HepG2 (cell line): ENCODE data around the gene UBFD1. TPM values are rescaled to one million over a fixed set of nuclear protein-coding genes. Genes with fewer than 3 reads are reported as not detected.

ENCODE experiments used
- ARID4A ChIP-seq: sonication (generic); formaldehyde crosslinking; IDR thresholded peaks from 2 replicates; pipeline ENCODE4 v1.5.0; 2020; ENCODE audit warnings: mild to moderate bottlenecking, missing genetic modification reagents, borderline replicate concordance
- BATF2 ChIP-seq: sonication (generic); formaldehyde crosslinking; IDR thresholded peaks from 2 replicates; pipeline ENCODE4 v1.8.0; 2022; ENCODE audit warnings: mild to moderate bottlenecking, missing genetic modification reagents, moderate library complexity
- BCLAF1 ChIP-seq: fragments of 450-650 bp; IDR thresholded peaks from 2 replicates; pipeline ENCODE4 v1.6.1; 2017; ENCODE audit warnings: mild to moderate bottlenecking
- CHCHD3 ChIP-seq: sonication (generic); formaldehyde crosslinking; IDR thresholded peaks from 2 replicates; pipeline ENCODE4 v1.8.0; 2022; ENCODE audit warnings: mild to moderate bottlenecking, missing genetic modification reagents, moderate library complexity
- JUN ChIP-seq: sonication (generic); formaldehyde crosslinking; IDR thresholded peaks from 2 replicates; pipeline ENCODE4 v1.4.0; 2020; ENCODE audit warnings: mild to moderate bottlenecking, missing genetic modification reagents
- MED8 ChIP-seq: sonication (generic); formaldehyde crosslinking; IDR thresholded peaks from 2 replicates; pipeline ENCODE4 v1.8.1; 2023; ENCODE audit warnings: mild to moderate bottlenecking, missing genetic modification reagents; ENCODE audit not compliant: insufficient replicate concordance
- NBN ChIP-seq: fragments of 450-650 bp; conservative IDR thresholded peaks from 2 replicates; pipeline ENCODE4 v1.6.1; 2017
- PCBP1 ChIP-seq: fragments of 200-400 bp; formaldehyde crosslinking; IDR thresholded peaks from 2 replicates; pipeline ENCODE4 v1.6.1; 2017; ENCODE audit warnings: mild to moderate bottlenecking, low read depth, low read length, borderline replicate concordance
- PLSCR1 ChIP-seq: sonication (generic); formaldehyde crosslinking; IDR thresholded peaks from 2 replicates; pipeline ENCODE4 v1.5.0; 2020; ENCODE audit warnings: missing genetic modification reagents, mild to moderate bottlenecking, borderline replicate concordance
- POLR2AphosphoS2 ChIP-seq: IDR thresholded peaks from 2 replicates; pipeline ENCODE4 v1.6.1; 2011; ENCODE audit warnings: low read depth, low read length, improper control_type of control experiment
- RFX5 ChIP-seq: IDR thresholded peaks from 2 replicates; pipeline ENCODE4 v1.6.1; 2011; ENCODE audit warnings: low read depth, low read length, improper control_type of control experiment
- SMC3 ChIP-seq: IDR thresholded peaks from 2 replicates; pipeline ENCODE4 v1.6.1; 2011; ENCODE audit warnings: low read length, improper control_type of control experiment
- ZNF230 ChIP-seq: sonication (generic); formaldehyde crosslinking; IDR thresholded peaks from 2 replicates; pipeline ENCODE4 v1.4.0; 2020; ENCODE audit warnings: mild to moderate bottlenecking, missing genetic modification reagents
- ZNF510 ChIP-seq: sonication (generic); formaldehyde crosslinking; IDR thresholded peaks from 2 replicates; pipeline ENCODE4 v1.4.0; 2020; ENCODE audit warnings: low read depth, mild to moderate bottlenecking, missing genetic modification reagents
- ZNF652 ChIP-seq: IDR thresholded peaks from 2 replicates; pipeline ENCODE4 v1.6.1; 2016; ENCODE audit warnings: low read depth, borderline replicate concordance
- ZNF7 ChIP-seq: IDR thresholded peaks from 2 replicates; pipeline ENCODE4 v1.6.1; 2016; ENCODE audit warnings: missing biosample characterization, missing genetic modification reagents
- ZNF782 ChIP-seq: sonication (generic); formaldehyde crosslinking; IDR thresholded peaks from 2 replicates; pipeline ENCODE4 v1.4.0; 2020; ENCODE audit warnings: missing genetic modification reagents, mild to moderate bottlenecking, borderline replicate concordance
- polyA plus RNA-seq, 8 experiments: library from polyadenylated mRNA; depleted of rRNA in 3 of 8; stranded (reverse) in 7 of 8; unstranded in 1 of 8; fragments of >200 nt; fragmentation: Illumina TruSeq in 4 of 8; extraction: Trizol in 4 of 8; gene quantifications; 2 replicates each; pipeline versions ENCODE4 v1.2.1 to v1.2.3, GENCODE V29; 2011 to 2016; ENCODE audit warnings: low read depth in 4 of 8, missing spikeins in 1 of 8, mixed read lengths in 1 of 8; ENCODE audit not compliant: insufficient read depth in 1 of 8
- total RNA-seq, 5 experiments: library from RNA; depleted of rRNA; stranded (reverse); fragments of >200 nt; fragmentation: Illumina TruSeq; extraction: Trizol; gene quantifications; 2 replicates each; pipeline ENCODE4 v1.2.3, GENCODE V29; 2016; ENCODE audit warnings: low read depth in 1 of 5

Gene UBFD1
- total and polyA plus RNA-seq, 2 of the 13 experiments (the other 11 are each of a cell fraction or from before 2014, with no cell fraction given), result 100 to 111 TPM

- peak; percentile 64 for TF ChIP-seq ZNF652 (CRISPR knock-in tag)
- TF ChIP-seq ZNF510 (CRISPR knock-in tag), result peak; percentile 22; the same call in 1 of the 2 replicates
- TF ChIP-seq BCLAF1, result no peak
- peak; percentile 91 for TF ChIP-seq ZNF230 (CRISPR knock-in tag)
- peak; percentile 28; the same call in 1 of the 2 replicates for TF ChIP-seq JUN (CRISPR knock-in tag)
- peak; percentile 19; the same call in 1 of the 2 replicates for TF ChIP-seq SMC3
- TF ChIP-seq BATF2, result peak; percentile 86; the same call in 1 of the 2 replicates
- no peak for TF ChIP-seq NBN
- peak; percentile 72; the same call in 1 of the 2 replicates for TF ChIP-seq ZNF782 (CRISPR knock-in tag)
- peak; percentile 93 for TF ChIP-seq MED8 (CRISPR knock-in tag)
- peak; percentile 58; the same call in 1 of the 2 replicates for TF ChIP-seq CHCHD3 (CRISPR knock-in tag)
- TF ChIP-seq PLSCR1 (CRISPR knock-in tag), result no peak; the same call in 1 of the 2 replicates
- TF ChIP-seq PCBP1, result peak; percentile 95; the same call in 1 of the 2 replicates
- peak; percentile 99 for TF ChIP-seq ARID4A (CRISPR knock-in tag)
- TF ChIP-seq ZNF7 (CRISPR knock-in tag), result no peak; the same call in 1 of the 2 replicates
- TF ChIP-seq POLR2AphosphoS2, result 0 out of 2 replicates have a peak, but pooled peaks have one; percentile 74
- TF ChIP-seq RFX5, result no peak
Measured at GRCh38 chr16:23556881-23557778, at the start of gene UBFD1, which contains the start of gene EARS2 (continued).
